Measurements from ENCODE around the gene PID1. TPM values are rescaled to one million over a fixed set of nuclear protein-coding genes. Genes with fewer than 3 reads are reported as not detected.

PID1 gene
- polyA plus RNA-seq, 3 donors, result 61.8 to 117 (median 62.3) TPM

DNA sequence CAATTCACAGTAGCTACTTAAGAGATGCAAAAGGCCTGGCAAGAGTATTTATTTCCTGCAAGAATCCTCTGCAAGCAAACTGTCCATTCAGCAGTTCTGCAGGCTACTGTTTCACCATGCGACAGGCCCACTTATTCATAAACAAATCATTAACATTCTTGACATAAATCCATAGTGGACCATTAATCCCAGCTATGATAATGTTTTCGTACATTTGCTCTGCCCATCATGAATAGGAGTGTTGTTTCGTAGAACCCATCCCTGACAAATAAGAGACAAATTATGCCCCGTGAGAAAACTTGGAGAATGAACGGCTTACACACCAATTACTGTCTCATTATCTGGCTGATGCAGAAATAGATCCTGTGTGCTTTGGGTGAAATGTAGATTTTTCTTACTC lies 65.4 kb downstream of the PID1 start:
- no peaks in the 10 kb centered on the region for H3K4me1 Mint-ChIP-seq
- H3K4me2 ChIP-seq (replicated peaks; ENCODE audit: extremely low read depth, low read length, poor library complexity, severe bottlenecking), result no peak overlapping the region
- peaks cover 6 to 15% of the 10 kb centered on the region in 2 donors for H3K9me3 ChIP-seq (replicated peaks in 1 of 2; ENCODE audit: control insufficient read depth in 1 of 2, insufficient read depth in 1 of 2, low read length in 2 of 2)
- H3K79me2 ChIP-seq (ENCODE audit: insufficient read depth, low read length), result no peaks in the 10 kb centered on the region
- H3K27ac ChIP-seq (ENCODE audit: low read depth in 1 of 2, low read length in 2 of 2), result no peak overlapping the region
- H3K4me3 ChIP-seq (replicated peaks in 1 of 3; ENCODE audit: low read depth in 2 of 3, low read length in 3 of 3), result no peak overlapping the region
- no peak overlapping the region for H3K4me3 Mint-ChIP-seq
- H2AFZ ChIP-seq (ENCODE audit: insufficient read depth, low read depth, low read length, poor library complexity, severe bottlenecking), result no peak overlapping the region
- no peak for DNase-seq
- H3K27me3 Mint-ChIP-seq (ENCODE audit: low read depth in 3 of 3), result peaks cover 0 to 1% (median 0%) of the 10 kb centered on the region in 3 donors
- H3K27me3 ChIP-seq (ENCODE audit: control insufficient read depth in 2 of 2, insufficient read depth in 2 of 2, low read length in 2 of 2), result no peaks in the 10 kb centered on the region
- intact Hi-C loops (cut with micrococcal nuclease), result no loop called here
- TF ChIP-seq, protein P1, sequence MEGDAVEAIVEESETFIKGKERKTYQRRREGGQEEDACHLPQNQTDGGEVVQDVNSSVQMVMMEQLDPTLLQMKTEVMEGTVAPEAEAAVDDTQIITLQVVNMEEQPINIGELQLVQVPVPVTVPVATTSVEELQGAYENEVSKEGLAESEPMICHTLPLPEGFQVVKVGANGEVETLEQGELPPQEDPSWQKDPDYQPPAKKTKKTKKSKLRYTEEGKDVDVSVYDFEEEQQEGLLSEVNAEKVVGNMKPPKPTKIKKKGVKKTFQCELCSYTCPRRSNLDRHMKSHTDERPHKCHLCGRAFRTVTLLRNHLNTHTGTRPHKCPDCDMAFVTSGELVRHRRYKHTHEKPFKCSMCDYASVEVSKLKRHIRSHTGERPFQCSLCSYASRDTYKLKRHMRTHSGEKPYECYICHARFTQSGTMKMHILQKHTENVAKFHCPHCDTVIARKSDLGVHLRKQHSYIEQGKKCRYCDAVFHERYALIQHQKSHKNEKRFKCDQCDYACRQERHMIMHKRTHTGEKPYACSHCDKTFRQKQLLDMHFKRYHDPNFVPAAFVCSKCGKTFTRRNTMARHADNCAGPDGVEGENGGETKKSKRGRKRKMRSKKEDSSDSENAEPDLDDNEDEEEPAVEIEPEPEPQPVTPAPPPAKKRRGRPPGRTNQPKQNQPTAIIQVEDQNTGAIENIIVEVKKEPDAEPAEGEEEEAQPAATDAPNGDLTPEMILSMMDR (IDR thresholded peaks at IDR 0.05), result no peak
- no peaks in the 10 kb centered on the region for H3K4me1 ChIP-seq (ENCODE audit: control insufficient read depth in 1 of 2, insufficient read depth in 2 of 2, low read length in 2 of 2)
- WGBS (ENCODE audit: insufficient coverage), result 70% methylated on average over 1 of the region's 5 CpGs
- peaks cover 2 to 12% (median 10%) of the 10 kb centered on the region in 7 donors for H3K9me3 Mint-ChIP-seq
- peaks cover 96% of the 10 kb centered on the region for H4K20me1 ChIP-seq (ENCODE audit: insufficient read depth, low read length)
- H3K27ac Mint-ChIP-seq, result no peak overlapping the region
- H3K36me3 Mint-ChIP-seq, result no peaks in the 10 kb centered on the region
- no peaks in the 10 kb centered on the region for H3K36me3 ChIP-seq (replicated peaks in 1 of 2; ENCODE audit: control insufficient read depth in 1 of 2, insufficient read depth in 2 of 2, low read length in 2 of 2)
- H3K9ac ChIP-seq (ENCODE audit: insufficient read depth, low read length, poor library complexity, severe bottlenecking), result no peak overlapping the region

DNA sequence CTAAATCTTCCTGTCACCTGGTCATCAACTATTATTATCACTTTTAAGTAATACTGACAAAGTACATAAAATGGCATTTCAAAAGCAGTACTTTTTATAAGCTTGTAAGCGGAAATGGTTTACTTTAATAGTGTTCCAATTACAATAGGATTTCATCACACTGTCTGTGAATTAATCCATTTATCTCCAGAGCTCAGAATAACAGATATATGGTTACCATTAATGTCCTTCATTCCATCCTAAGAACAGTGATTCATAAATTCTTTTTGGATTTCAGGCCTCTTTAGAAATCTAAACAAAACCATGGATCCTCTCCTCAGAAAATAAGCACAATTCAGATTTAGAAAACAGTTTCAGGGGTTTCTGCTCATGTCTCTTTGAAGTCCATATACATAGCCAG lies 68.4 kb downstream of the PID1 start:
- no peaks in the 10 kb centered on the region for H3K4me1 Mint-ChIP-seq
- WGBS (ENCODE audit: insufficient coverage), result no CpG with 5 or more reads among the region's 1 CpG
- intact Hi-C loops (cut with micrococcal nuclease), result no loop called here
- no peak for DNase-seq
- Histone ChIP-seq H3K9ac (ENCODE audit: insufficient read depth, low read length, poor library complexity, severe bottlenecking) (no peak overlapping the region), H3K4me1 (ENCODE audit: control insufficient read depth in 1 of 2, insufficient read depth in 2 of 2, low read length in 2 of 2) (no peaks in the 10 kb centered on the region), H3K79me2 (ENCODE audit: insufficient read depth, low read length) (no peaks in the 10 kb centered on the region), H3K27ac (ENCODE audit: low read depth in 1 of 2, low read length in 2 of 2) (no peak overlapping the region), H3K27me3 (ENCODE audit: control insufficient read depth in 2 of 2, insufficient read depth in 2 of 2, low read length in 2 of 2) (no peaks in the 10 kb centered on the region), H2AFZ (ENCODE audit: insufficient read depth, low read depth, low read length, poor library complexity, severe bottlenecking) (no peak overlapping the region), H4K20me1 (ENCODE audit: insufficient read depth, low read length) (peaks cover 97% of the 10 kb centered on the region), H3K36me3 (replicated peaks in 1 of 2; ENCODE audit: control insufficient read depth in 1 of 2, insufficient read depth in 2 of 2, low read length in 2 of 2) (no peaks in the 10 kb centered on the region), H3K4me3 (replicated peaks in 1 of 3; ENCODE audit: low read depth in 2 of 3, low read length in 3 of 3) (no peak overlapping the region), H3K9me3 (replicated peaks in 1 of 2; ENCODE audit: control insufficient read depth in 1 of 2, insufficient read depth in 1 of 2, low read length in 2 of 2) (peaks cover 0 to 4% of the 10 kb centered on the region in 2 donors), H3K4me2 (replicated peaks; ENCODE audit: extremely low read depth, low read length, poor library complexity, severe bottlenecking) (no peak overlapping the region)
- no peaks in the 10 kb centered on the region for H3K27me3 Mint-ChIP-seq (ENCODE audit: low read depth in 3 of 3)
- TF ChIP-seq, protein P1 (IDR thresholded peaks at IDR 0.05), result no peak
- H3K9me3 Mint-ChIP-seq, result peaks cover 0 to 4% (median 0%) of the 10 kb centered on the region in 7 donors
- no peaks in the 10 kb centered on the region for H3K36me3 Mint-ChIP-seq
- no peak overlapping the region for H3K4me3 Mint-ChIP-seq
- no peak overlapping the region for H3K27ac Mint-ChIP-seq
